ENCODE results near the gene BST1. TPM values are rescaled to one million over a fixed set of nuclear protein-coding genes. Genes with fewer than 3 reads are reported as not detected.

The BST1 gene
- total and polyA plus RNA-seq, 10 donors, result 3.8 to 54.3 (median 15.4) TPM

DNA sequence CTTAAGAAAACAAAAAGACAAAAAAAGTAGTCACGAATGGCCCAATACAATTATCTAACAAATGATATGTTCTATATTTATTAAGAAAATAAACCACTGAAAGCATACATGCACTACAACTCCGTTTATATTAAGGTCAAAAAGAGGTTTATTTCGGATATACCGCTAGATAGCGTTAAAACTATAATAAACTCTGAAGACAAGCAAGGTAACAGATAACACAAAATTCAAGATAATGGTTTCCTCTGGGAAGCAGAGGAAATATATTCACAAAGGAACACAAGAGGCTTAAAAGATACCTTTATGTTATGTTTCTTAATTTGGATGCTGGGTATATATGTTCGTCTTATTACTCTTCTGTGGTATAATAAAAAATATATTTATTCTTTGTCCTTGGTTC lies 26.0 kb upstream of the BST1 start:
- 91 to 96% (median 95%) methylated on average over 6 of the region's 6 CpGs for WGBS, 5 donors
- H3K27ac ChIP-seq, result peak overlapping the region in 1 of 8 donors; percentile 23
- intact Hi-C loops (cut with DNase I; ENCODE audit: low total_unique reads), result no loop called here
- H3K36me3 ChIP-seq, result no peaks in the 10 kb centered on the region
- H3K9me3 ChIP-seq, result no peaks in the 10 kb centered on the region
- H3K4me1 ChIP-seq, result peaks cover 0 to 78% (median 15%) of the 10 kb centered on the region in 6 donors
- DNase-seq, result no peak
- TF ChIP-seq POLR2A (IDR thresholded peaks at IDR 0.05) (no peak), POLR2AphosphoS5 (IDR thresholded peaks at IDR 0.05) (no peak), CTCF (IDR thresholded peaks at IDR 0.05 in 8 of 11, conservative IDR thresholded peaks at IDR 0.05 in 3 of 11) (no peak)
- H3K27me3 ChIP-seq (replicated peaks in 1 of 7), result no peaks in the 10 kb centered on the region
- H3K4me3 ChIP-seq, result no peak overlapping the region

DNA sequence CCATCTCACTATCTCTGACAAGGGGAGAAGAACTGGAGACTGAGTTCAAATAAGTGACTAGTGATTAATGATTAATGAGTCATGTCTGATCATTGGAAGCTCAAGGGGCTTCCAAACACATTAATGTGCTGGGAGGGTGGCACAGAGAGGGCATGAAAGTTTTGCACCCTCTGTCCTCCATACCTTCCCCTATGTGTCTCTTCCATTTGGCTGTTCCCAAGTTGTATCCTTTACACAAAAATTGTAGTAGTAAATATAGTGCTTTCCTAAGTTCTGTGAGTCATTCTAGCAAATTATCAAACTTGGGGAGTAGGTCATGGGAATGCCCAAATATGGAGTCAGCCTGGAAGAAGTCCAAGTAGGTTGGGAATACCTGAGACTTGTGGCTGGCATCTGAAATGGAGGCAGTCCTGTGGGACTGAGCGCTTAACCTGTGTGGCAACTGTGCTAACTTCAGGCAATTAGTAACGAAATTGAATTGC lies 25.3 kb upstream of the BST1 start:
- Histone ChIP-seq H3K27ac (peak overlapping the region in 1 of 8 donors; percentile 23), H3K9me3 (no peaks in the 10 kb centered on the region), H3K4me3 (no peak overlapping the region), H3K27me3 (replicated peaks in 1 of 7) (no peaks in the 10 kb centered on the region), H3K36me3 (no peaks in the 10 kb centered on the region), H3K4me1 (peaks cover 3 to 84% (median 20%) of the 10 kb centered on the region in 6 donors)
- DNase-seq, result no peak
- 88 to 96% (median 90%) methylated on average over 2 of the region's 2 CpGs for WGBS, 5 donors
- TF ChIP-seq CTCF (IDR thresholded peaks at IDR 0.05 in 8 of 11, conservative IDR thresholded peaks at IDR 0.05 in 3 of 11) (no peak), POLR2AphosphoS5 (IDR thresholded peaks at IDR 0.05) (no peak), POLR2A (IDR thresholded peaks at IDR 0.05) (no peak)
- intact Hi-C loops (cut with DNase I; ENCODE audit: low total_unique reads), result no loop called here

DNA sequence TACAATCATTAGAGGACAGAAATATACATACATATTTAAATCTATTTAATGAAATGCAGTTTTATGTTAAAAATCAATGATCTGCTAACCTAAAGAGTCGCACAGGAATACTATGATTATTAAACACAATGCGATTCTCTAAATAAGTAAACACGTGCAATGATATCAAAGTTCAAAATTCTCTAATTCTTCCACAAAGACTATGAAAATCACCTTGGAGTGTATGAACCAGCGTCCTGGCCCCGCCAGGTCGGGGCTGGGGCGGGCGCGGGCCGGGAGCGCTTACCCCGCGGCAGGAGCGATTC lies 21.8 kb upstream of the BST1 start:
- Histone ChIP-seq H3K36me3 (peaks cover 0 to 2% (median under 1%) of the 10 kb centered on the region in 6 donors), H3K4me1 (peaks cover 14 to 89% (median 36%) of the 10 kb centered on the region in 6 donors), H3K27me3 (replicated peaks in 1 of 7) (no peaks in the 10 kb centered on the region), H3K4me3 (peak overlapping the region; percentile 69 to 82 (median 75)), H3K27ac (peak overlapping the region in 7 of 8 donors; percentile 91 to 99 (median 95)), H3K9me3 (no peaks in the 10 kb centered on the region)
- no peak for TF ChIP-seq CTCF (IDR thresholded peaks at IDR 0.05 in 8 of 11, conservative IDR thresholded peaks at IDR 0.05 in 3 of 11)
- no peak for TF ChIP-seq POLR2AphosphoS5 (IDR thresholded peaks at IDR 0.05)
- no peak for TF ChIP-seq POLR2A (IDR thresholded peaks at IDR 0.05)
- DNase-seq, result no peak
- whole genome bisulfite sequencing, 5 donors, result 1 to 3% (median 2%) methylated on average over 14 of the region's 14 CpGs
- intact Hi-C loops (cut with DNase I; ENCODE audit: low total_unique reads), result no loop called here

- H3K27ac ChIP-seq, result peak within 1 kb of the TSS; percentile 89 to 99 (median 94)
- 0 to 1% (median 0%) methylated on average over 56 of the region's 56 CpGs for WGBS, 5 donors
- H3K4me3 ChIP-seq, result peak within 1 kb of the TSS; percentile 69 to 82 (median 75)
- no peaks in the 10 kb centered on the region for H3K27me3 ChIP-seq (replicated peaks in 1 of 7)
- peak; percentile 99 for DNase-seq
- TF ChIP-seq POLR2AphosphoS5 (IDR thresholded peaks at IDR 0.05) (peak; percentile 87 to 93 (median 92)), POLR2A (IDR thresholded peaks at IDR 0.05) (peak in 2 of 3 donors; percentile 37 to 39), CTCF (IDR thresholded peaks at IDR 0.05 in 8 of 11, conservative IDR thresholded peaks at IDR 0.05 in 3 of 11) (peak in 7 of 11 experiments; percentile 25 to 63 (median 50))
- H3K4me1 ChIP-seq, result peaks cover 14 to 90% (median 36%) of the 10 kb centered on the region in 6 donors
- peaks cover 0 to 8% (median 5%) of the 10 kb centered on the region in 6 donors for H3K36me3 ChIP-seq
- intact Hi-C loops (cut with DNase I; ENCODE audit: low total_unique reads), result no loop called here
- no peaks in the 10 kb centered on the region for H3K9me3 ChIP-seq
Observed at GRCh38 chr4:15681372-15682241, 21.3 kb upstream of the BST1 start, which contains the start of gene FAM200B. TSS of gene FAM200B (plus strand) at chr4:15681827. CDS start at chr4:15686978, 5,151 bp downstream.

Data from spleen (tissue), 11 donors.